BJ (cell line): ENCODE measurements around the gene GPRIN3. TPM values are rescaled to one million over a fixed set of nuclear protein-coding genes. Genes with fewer than 3 reads are reported as not detected.

Experiments used
- polyA plus RNA-seq: library from polyadenylated mRNA; depleted of rRNA; stranded (reverse); fragments of >200 nt; gene quantifications from 2 replicates; pipeline ENCODE4 v1.2.3, GENCODE V29; 2011; rRNA removed

Gene GPRIN3
- polyA plus RNA-seq, 1 experiment, result not detected

Other genes starting within 250 kb of the GPRIN3 start
- gene TIGD2, start 196.3 kb downstream of the GPRIN3 start, polyA plus RNA-seq, result 4.1 and 7.2 TPM in 2 replicates